GM13976 (cell line): ENCODE data around the gene TAL2.

Experiments used
- DNase-seq: peaks from one replicate; pipeline ENCODE4 v3.0.0; 2012; ENCODE audit warnings: low spot score
- CTCF ChIP-seq: IDR thresholded peaks from 2 replicates; pipeline ENCODE4 v1.5.1; 2012; ENCODE audit warnings: borderline replicate concordance, mild to moderate bottlenecking; ENCODE audit not compliant: insufficient read depth; ENCODE audit errors: extremely low read depth, missing control alignments, control extremely low read depth
- in situ Hi-C: fragments of 300-500 bp; cut with MboI; formaldehyde crosslinking; loops from one replicate; pipeline ENCODE4 v1.12.0; 2022; ENCODE audit warnings: low sequenced_read_pairs, mixed read lengths, inconsistent platforms; ENCODE audit not compliant: unreplicated experiment

Gene TAL2

GRCh38 chr9:105662184-105663104, at the start of gene TAL2:
Gene TAL2 (plus strand): TSS chr9:105662457. CDS start chr9:105662497, 40 bp downstream.
- peak; percentile 42 for DNase-seq
- in situ Hi-C loops, result no loop called here
- TF ChIP-seq CTCF, result no peak

- TF ChIP-seq CTCF, result no peak
- in situ Hi-C loops, result no loop called here
- DNase-seq, result no peak
Measured at GRCh38 chr9:105621001-105621400, 41.3 kb upstream of the TAL2 start.

GRCh38 chr9:105625088-105625487, 37.2 kb upstream of the TAL2 start:
- DNase-seq, result no peak
- in situ Hi-C loops, result no loop called here
- TF ChIP-seq CTCF, result no peak

- DNase-seq, result no peak
- TF ChIP-seq CTCF, result no peak
- in situ Hi-C loops, result no loop called here
Measured at GRCh38 chr9:105632807-105633206, 29.4 kb upstream of the TAL2 start.

- no peak for TF ChIP-seq CTCF
- in situ Hi-C loops, result no loop called here
- DNase-seq, result no peak
Measured at GRCh38 chr9:105633411-105633810, 28.8 kb upstream of the TAL2 start.

- TF ChIP-seq CTCF, result no peak
- in situ Hi-C loops, result no loop called here
Measured at GRCh38 chr9:105636331-105636730, 25.9 kb upstream of the TAL2 start.

GRCh38 chr9:105637787-105638395, 24.4 kb upstream of the TAL2 start:
- in situ Hi-C loops, result no loop called here
- DNase-seq, result no peak
- no peak for TF ChIP-seq CTCF

More at GRCh38 chr9:105636331-105636730, 25.9 kb upstream of the TAL2 start:
- DNase-seq, result no peak
